ENCODE measurements around the gene PTRH2. TPM values are rescaled to one million over a fixed set of nuclear protein-coding genes. Genes with fewer than 3 reads are reported as not detected.

The PTRH2 gene
- total and polyA plus RNA-seq, 2 of the 8 experiments (the other 6 are each of a cell fraction or from before 2014, with no cell fraction given): 39.4 to 43.2 TPM

- POLR2A ChIA-PET (ENCODE audit: partially characterized antibody): interaction anchor here (1.9 kb wide), 1 partner anchor 52 kb away, joined by 4 read pairs; the partner anchor contains the start of gene CLTC
- no peak overlapping the region for H3K4ac ChIP-seq (replicated peaks; ENCODE audit: insufficient read length, low read depth, low read length)
- TF ChIP-seq NRF1 (IDR thresholded peaks at IDR 0.05; ENCODE audit: low read depth, low read length) (no peak), RFX5 (IDR thresholded peaks at IDR 0.05; ENCODE audit: borderline replicate concordance, low read depth, low read length) (no peak), BACH1 (IDR thresholded peaks at IDR 0.05; ENCODE audit: low read length) (no peak), KDM4A (IDR thresholded peaks at IDR 0.05; ENCODE audit: low read depth, low read length, severe bottlenecking) (no peak), SIRT6 (IDR thresholded peaks at IDR 0.05; ENCODE audit: low read length) (no peak), MAX (IDR thresholded peaks at IDR 0.05) (no peak), EP300 (IDR thresholded peaks at IDR 0.05; ENCODE audit: borderline replicate concordance in 1 of 2, low read depth in 2 of 2, low read length in 2 of 2) (no peak), YY1 (IDR thresholded peaks at IDR 0.05; ENCODE audit: low read depth, low read length) (no peak), SIN3A (conservative IDR thresholded peaks at IDR 0.05 in 1 of 2, IDR thresholded peaks at IDR 0.05 in 1 of 2; ENCODE audit: low read depth in 1 of 2, low read length in 2 of 2) (no peak), KDM1A (IDR thresholded peaks at IDR 0.05; ENCODE audit: borderline replicate concordance, low read length) (no peak)
- H3K18ac ChIP-seq (ENCODE audit: extremely low read depth, low read length): no peak overlapping the region
- H3K23ac ChIP-seq (ENCODE audit: insufficient read length): no peak overlapping the region
- no peak overlapping the region for H3K9ac ChIP-seq (replicated peaks in 1 of 4; ENCODE audit: extremely low read depth in 1 of 4, low read depth in 3 of 4, low read length in 3 of 4)
- no peak overlapping the region for H4K8ac ChIP-seq (ENCODE audit: extremely low read depth, insufficient read depth, low read length)
- no peak overlapping the region for H4K91ac ChIP-seq (replicated peaks; ENCODE audit: insufficient read length, low read length)
- no peaks in the 10 kb centered on the region for H3K4me1 ChIP-seq (replicated peaks in 1 of 4; ENCODE audit: control insufficient read depth in 3 of 4, insufficient read depth in 4 of 4, low read length in 3 of 4)
- no peak overlapping the region for H3K4me3 ChIP-seq (ENCODE audit: extremely low read depth in 1 of 4, insufficient read depth in 2 of 4, low read depth in 3 of 4, low read length in 4 of 4)
- no peak overlapping the region for H3K14ac ChIP-seq (ENCODE audit: insufficient read length)
- CTCF ChIA-PET (ENCODE audit: partially characterized antibody): interaction anchor here (0.7 to 0.8 kb wide), 2 partner anchors 9 to 11 kb away, joined by 3 read pairs; no protein-coding TSS in a partner anchor
- no peak overlapping the region for H3K27ac ChIP-seq (ENCODE audit: low read depth, low read length)
- no peak overlapping the region for H2BK12ac ChIP-seq (ENCODE audit: low read depth, low read length)
- FAIRE-seq (no peak), DNase-seq (ENCODE audit: low read depth in 1 of 2, low spot score in 2 of 2) (no peak)
- H3K4me2 ChIP-seq (ENCODE audit: insufficient read depth in 1 of 2, low read depth in 2 of 2, low read length in 2 of 2): no peak overlapping the region
- H2BK5ac ChIP-seq (ENCODE audit: low read depth, low read length): no peak overlapping the region
- no peaks in the 10 kb centered on the region for H3K79me1 ChIP-seq (ENCODE audit: low read depth, low read length)
- H3K56ac ChIP-seq (replicated peaks; ENCODE audit: insufficient read length, low read depth, low read length): no peak overlapping the region
- H4K20me1 ChIP-seq (replicated peaks in 1 of 2; ENCODE audit: control insufficient read depth in 1 of 2, insufficient read depth in 2 of 2, low read length in 2 of 2): peaks cover 0 to 2% of the 10 kb centered on the region in 2 experiments
- no peaks in the 10 kb centered on the region for H3K27me3 ChIP-seq (replicated peaks in 1 of 4; ENCODE audit: control insufficient read depth in 3 of 4, extremely low read depth in 1 of 4, insufficient read depth in 3 of 4, low read length in 3 of 4)
- no peak overlapping the region for H2BK120ac ChIP-seq (replicated peaks; ENCODE audit: low read depth, low read length)
- H4K5ac ChIP-seq (ENCODE audit: insufficient read length, low read depth, low read length): no peak overlapping the region
- no peak overlapping the region for H2AFZ ChIP-seq (ENCODE audit: low read length)
- no peak overlapping the region for H2AK5ac ChIP-seq (ENCODE audit: low read depth, low read length)
- no peaks in the 10 kb centered on the region for H3K9me3 ChIP-seq (ENCODE audit: insufficient read depth in 2 of 2, low read depth in 1 of 2, low read length in 1 of 2)
- H3K36me3 ChIP-seq (ENCODE audit: control insufficient read depth in 2 of 4, insufficient read depth in 4 of 4, low read length in 3 of 4): peaks cover 7 to 90% (median 49%) of the 10 kb centered on the region in 4 experiments; a peak in 7 of 8 replicates
- no peak overlapping the region for H2BK20ac ChIP-seq (ENCODE audit: low read length)
- no peaks in the 10 kb centered on the region for H3K79me2 ChIP-seq (ENCODE audit: control insufficient read depth in 1 of 2, insufficient read depth in 2 of 2, low read length in 2 of 2)
- H3K23me2 ChIP-seq (ENCODE audit: low read depth, low read length): no peaks in the 10 kb centered on the region
- 94% methylated on average over 1 of the region's 1 CpG; no CpG with 5 or more reads in 1 of the 2 experiments for WGBS, 2 experiments (ENCODE audit: extremely low coverage in 1 of 2, insufficient coverage in 1 of 2, insufficient read length in 1 of 2, insufficient replicate concordance in 2 of 2, low coverage in 1 of 2, low lambda C conversion rate in 2 of 2, missing lambda C conversion rate in 1 of 2)
- no peak overlapping the region for H2BK15ac ChIP-seq (ENCODE audit: low read length)
These were observed 35.8 kb downstream of the PTRH2 start for GRCh38 chr17:59671386-59671785.

All from H1 (cell line).